GM23248 (cell line): ENCODE measurements around the gene LGALS9C.
"Not testable (repeated sequence)": the region's sequence is repeated elsewhere in the genome, so short reads cannot be mapped to it uniquely, and the experiment has no call there.

ENCODE experiments used
- EZH2 ChIP-seq: fragments of 200-600 bp; sonication (generic); IDR thresholded peaks from 2 replicates; pipeline ENCODE4 v1.6.1; 2018; ENCODE audit warnings: antibody characterized with exemption, mild to moderate bottlenecking; ENCODE audit not compliant: insufficient read depth, poor library complexity, severe bottlenecking
- EZH2phosphoT487 ChIP-seq: fragments of 200-600 bp; sonication (generic); IDR thresholded peaks from 2 replicates; pipeline ENCODE4 v1.6.1; 2018; ENCODE audit warnings: antibody characterized with exemption, moderate library complexity, mild to moderate bottlenecking, low read depth; ENCODE audit not compliant: insufficient read depth

DNA sequence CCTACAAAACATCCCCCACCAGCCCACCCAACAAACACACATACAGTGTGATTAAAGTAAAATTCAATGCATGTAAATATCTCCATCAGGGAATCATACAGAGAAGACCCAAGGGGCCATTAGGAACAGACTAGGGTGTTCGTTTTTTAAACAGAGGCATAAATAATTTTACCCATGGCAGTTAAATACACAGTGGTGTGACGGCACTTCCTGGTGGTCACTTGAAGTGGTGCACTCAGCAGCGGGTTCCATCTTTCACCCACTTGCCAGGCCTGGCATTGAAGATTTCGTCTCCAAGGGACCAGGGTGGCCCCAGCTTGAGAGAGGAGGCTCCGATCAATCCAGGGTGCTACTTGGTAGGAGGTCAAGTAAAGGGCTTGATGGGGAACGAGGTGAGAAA lies 20.5 kb downstream of the LGALS9C start:
- not testable (repeated sequence) for TF ChIP-seq EZH2phosphoT487, EZH2
